GM23248 (cell line): Measurements from ENCODE around the gene EGR1.

Source experiments
- EZH2 ChIP-seq: fragments of 200-600 bp; sonication (generic); IDR thresholded peaks from 2 replicates; pipeline ENCODE4 v1.6.1; 2018; ENCODE audit warnings: antibody characterized with exemption, mild to moderate bottlenecking; ENCODE audit not compliant: insufficient read depth, poor library complexity, severe bottlenecking
- EZH2phosphoT487 ChIP-seq: fragments of 200-600 bp; sonication (generic); IDR thresholded peaks from 2 replicates; pipeline ENCODE4 v1.6.1; 2018; ENCODE audit warnings: antibody characterized with exemption, moderate library complexity, mild to moderate bottlenecking, low read depth; ENCODE audit not compliant: insufficient read depth

GRCh38 chr5:138514021-138514420 lies 48.7 kb downstream of the EGR1 start:
- no peak for TF ChIP-seq EZH2phosphoT487
- no peak for TF ChIP-seq EZH2
